Stimulated activated CD8-positive, alpha-beta memory T cell treated with anti-CD3 and anti-CD28 coated beads, Interleukin-15, amount 100 ng/mL, for 48 hours (primary cell): Measurements from ENCODE around the gene POU6F2.
"Not testable (repeated sequence)": the region's sequence is repeated elsewhere in the genome, so short reads cannot be mapped to it uniquely, and the experiment has no call there.

Experiments used
- DNase-seq, 2 donors: peaks; one replicate each; pipeline ENCODE4 v3.0.0-alpha.2; 2020; ENCODE audit warnings: low read depth in 2 of 2

POU6F2 gene

GRCh38 chr7:39353615-39354376, 376.1 kb downstream of the POU6F2 start:
- no peak for DNase-seq

GRCh38 chr7:39355664-39356063, 378.0 kb downstream of the POU6F2 start:
- DNase-seq, result no peak

GRCh38 chr7:39356172-39356925, 378.6 kb downstream of the POU6F2 start:
- DNase-seq, result no peak

GRCh38 chr7:39357648-39358047, 379.9 kb downstream of the POU6F2 start:
- no peak for DNase-seq

GRCh38 chr7:39360038-39360437, 382.3 kb downstream of the POU6F2 start:
- no peak for DNase-seq

- DNase-seq, result no peak
Measured at GRCh38 chr7:39360766-39361165, 383.1 kb downstream of the POU6F2 start.

- no peak for DNase-seq
Measured at GRCh38 chr7:39365751-39366295, 388.1 kb downstream of the POU6F2 start.

GRCh38 chr7:39367451-39367850, 389.7 kb downstream of the POU6F2 start:
- no peak for DNase-seq

- DNase-seq, result no peak
Measured at GRCh38 chr7:39367943-39368342, 390.2 kb downstream of the POU6F2 start.

- DNase-seq, result no peak
Measured at GRCh38 chr7:39372383-39372782, 394.7 kb downstream of the POU6F2 start.

- DNase-seq, result no peak
Measured at GRCh38 chr7:39374436-39375040, 396.8 kb downstream of the POU6F2 start.

GRCh38 chr7:39375047-39375873, 397.6 kb downstream of the POU6F2 start:
- DNase-seq, result no peak

GRCh38 chr7:39375874-39376190, 398.1 kb downstream of the POU6F2 start:
- DNase-seq, result no peak

GRCh38 chr7:39376881-39377280, 399.2 kb downstream of the POU6F2 start:
- DNase-seq, result not testable (repeated sequence)

- no peak for DNase-seq
Measured at GRCh38 chr7:39379416-39379815, 401.7 kb downstream of the POU6F2 start.

- DNase-seq, result no peak
Measured at GRCh38 chr7:39383136-39383535, 405.4 kb downstream of the POU6F2 start.

- no peak for DNase-seq
Measured at GRCh38 chr7:39384386-39384785, 406.7 kb downstream of the POU6F2 start.

GRCh38 chr7:39386718-39387117, 409.0 kb downstream of the POU6F2 start:
- no peak for DNase-seq

- no peak for DNase-seq
Measured at GRCh38 chr7:39392151-39392550, 414.4 kb downstream of the POU6F2 start.

GRCh38 chr7:39394105-39394680, 416.5 kb downstream of the POU6F2 start:
- no peak for DNase-seq

GRCh38 chr7:39399458-39399857, 421.7 kb downstream of the POU6F2 start:
- no peak for DNase-seq
